Subcutaneous adipose tissue (tissue), 4 donors: ENCODE measurements around the gene ST3GAL3. TPM values are rescaled to one million over a fixed set of nuclear protein-coding genes. Genes with fewer than 3 reads are reported as not detected.

Source experiments
- total RNA-seq, 4 donors: library from RNA; depleted of rRNA; stranded (reverse); fragments of >200 nt; gene quantifications; one replicate each; pipeline ENCODE4 v1.1.0, GENCODE V29; 2016
- TF ChIP-seq, protein P1 (sequence below): fragments of 450-650 bp; IDR thresholded peaks from one replicate; pipeline ENCODE4 v1.5.1; 2016; ENCODE audit warnings: low read depth, mild to moderate bottlenecking, control low read depth, antibody characterized with exemption, moderate library complexity

The ST3GAL3 gene
- total RNA-seq, 4 donors from 2014 or later = 13.1 to 36.7 (median 19.0) TPM

DNA sequence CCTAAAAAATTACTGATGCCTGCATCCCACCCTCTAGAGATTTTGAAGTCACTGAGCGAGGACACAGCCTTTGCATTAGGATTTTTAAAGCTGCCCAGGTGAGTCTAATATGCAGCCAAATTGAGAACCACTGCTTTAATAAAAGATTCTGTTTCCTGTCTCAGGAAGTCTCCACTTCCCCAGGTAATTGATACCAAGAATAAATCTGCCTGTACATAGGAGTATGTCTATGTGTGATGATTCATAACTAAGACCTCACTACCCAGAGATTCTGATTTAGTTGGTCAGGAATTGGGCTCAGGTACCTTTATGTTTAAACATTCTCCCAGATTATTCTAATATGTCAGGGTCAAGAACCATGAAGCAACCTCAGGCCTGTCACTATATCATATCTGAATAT lies 117.5 kb downstream of the ST3GAL3 start:
- TF ChIP-seq, protein P1, sequence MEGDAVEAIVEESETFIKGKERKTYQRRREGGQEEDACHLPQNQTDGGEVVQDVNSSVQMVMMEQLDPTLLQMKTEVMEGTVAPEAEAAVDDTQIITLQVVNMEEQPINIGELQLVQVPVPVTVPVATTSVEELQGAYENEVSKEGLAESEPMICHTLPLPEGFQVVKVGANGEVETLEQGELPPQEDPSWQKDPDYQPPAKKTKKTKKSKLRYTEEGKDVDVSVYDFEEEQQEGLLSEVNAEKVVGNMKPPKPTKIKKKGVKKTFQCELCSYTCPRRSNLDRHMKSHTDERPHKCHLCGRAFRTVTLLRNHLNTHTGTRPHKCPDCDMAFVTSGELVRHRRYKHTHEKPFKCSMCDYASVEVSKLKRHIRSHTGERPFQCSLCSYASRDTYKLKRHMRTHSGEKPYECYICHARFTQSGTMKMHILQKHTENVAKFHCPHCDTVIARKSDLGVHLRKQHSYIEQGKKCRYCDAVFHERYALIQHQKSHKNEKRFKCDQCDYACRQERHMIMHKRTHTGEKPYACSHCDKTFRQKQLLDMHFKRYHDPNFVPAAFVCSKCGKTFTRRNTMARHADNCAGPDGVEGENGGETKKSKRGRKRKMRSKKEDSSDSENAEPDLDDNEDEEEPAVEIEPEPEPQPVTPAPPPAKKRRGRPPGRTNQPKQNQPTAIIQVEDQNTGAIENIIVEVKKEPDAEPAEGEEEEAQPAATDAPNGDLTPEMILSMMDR = no peak

DNA sequence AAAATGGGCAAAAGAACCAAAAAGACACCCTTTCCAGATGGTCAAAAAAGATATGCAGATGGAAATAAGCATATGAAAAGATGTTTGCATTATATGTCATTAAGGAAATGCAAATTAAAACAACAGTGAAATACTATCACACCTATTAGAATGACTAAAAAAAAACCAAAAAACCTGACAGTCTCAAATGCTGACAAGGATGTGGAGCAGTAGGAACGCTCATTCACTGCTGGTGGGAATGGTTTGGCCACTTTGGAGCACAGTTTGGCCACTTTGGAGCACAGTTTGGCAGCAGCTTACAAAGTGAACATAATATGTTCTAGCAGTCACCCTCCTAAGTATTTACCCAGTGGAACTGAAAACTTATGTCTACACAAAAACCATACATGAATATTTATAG lies 121.2 kb downstream of the ST3GAL3 start:
- TF ChIP-seq, protein P1 = no peak

DNA sequence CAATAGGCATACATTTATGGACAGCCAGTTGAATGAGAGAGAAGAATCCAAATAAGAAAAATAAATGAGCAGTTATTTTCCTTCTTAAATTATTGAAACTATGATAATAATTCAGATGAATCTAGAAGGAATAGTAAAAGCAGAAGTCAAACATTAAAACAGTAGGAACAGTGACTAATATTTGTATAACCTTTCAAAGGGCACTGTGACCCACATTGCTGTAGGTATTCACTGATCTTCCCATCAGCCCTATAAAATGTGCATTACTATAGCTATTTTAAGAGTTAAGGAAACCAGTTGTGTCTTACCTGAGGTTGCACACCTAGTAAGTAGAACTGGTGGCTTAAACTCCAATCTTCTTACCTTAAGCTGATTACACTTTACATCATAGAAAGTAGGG lies 123.5 kb downstream of the ST3GAL3 start:
- TF ChIP-seq, protein P1 = no peak

DNA sequence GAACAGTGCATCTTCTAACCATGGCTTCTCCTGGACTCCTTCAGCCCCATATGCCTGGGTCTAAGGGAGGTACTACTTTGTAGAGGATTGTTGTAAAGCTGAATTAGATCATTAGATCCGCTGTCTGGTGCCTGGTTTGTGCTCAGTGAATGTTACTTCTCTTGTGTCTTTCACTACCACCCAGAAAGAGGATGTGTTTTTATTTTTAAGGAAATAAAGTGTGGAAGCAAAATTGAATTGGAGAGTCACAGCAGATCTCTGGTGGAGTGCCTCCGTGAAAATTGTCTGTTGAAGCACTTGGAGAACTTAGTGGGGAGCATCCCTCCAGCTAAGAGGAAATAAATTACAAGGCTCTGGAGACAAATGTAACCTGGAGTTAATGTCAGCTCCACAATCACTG lies 124.5 kb downstream of the ST3GAL3 start:
- TF ChIP-seq, protein P1 = no peak

DNA sequence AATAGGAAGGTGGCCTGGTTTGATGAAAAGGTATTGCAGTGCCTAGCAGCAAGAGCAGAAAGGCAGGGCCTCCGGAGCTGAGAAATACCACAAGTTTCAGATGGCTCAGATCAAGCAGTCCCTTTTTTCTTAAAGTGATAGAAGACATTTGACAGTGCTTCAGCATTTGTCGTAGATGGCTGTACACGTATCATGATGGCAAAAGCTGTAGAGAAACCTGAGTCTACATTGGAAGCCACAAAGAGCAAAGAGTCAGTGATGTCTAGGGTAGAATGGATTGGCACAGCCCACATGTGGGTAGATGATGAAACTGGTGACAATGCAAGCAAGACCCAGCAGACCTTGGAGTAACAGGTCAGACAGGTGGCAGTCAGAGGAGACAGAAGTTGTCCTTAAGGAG lies 124.9 kb downstream of the ST3GAL3 start:
- TF ChIP-seq, protein P1 = no peak

DNA sequence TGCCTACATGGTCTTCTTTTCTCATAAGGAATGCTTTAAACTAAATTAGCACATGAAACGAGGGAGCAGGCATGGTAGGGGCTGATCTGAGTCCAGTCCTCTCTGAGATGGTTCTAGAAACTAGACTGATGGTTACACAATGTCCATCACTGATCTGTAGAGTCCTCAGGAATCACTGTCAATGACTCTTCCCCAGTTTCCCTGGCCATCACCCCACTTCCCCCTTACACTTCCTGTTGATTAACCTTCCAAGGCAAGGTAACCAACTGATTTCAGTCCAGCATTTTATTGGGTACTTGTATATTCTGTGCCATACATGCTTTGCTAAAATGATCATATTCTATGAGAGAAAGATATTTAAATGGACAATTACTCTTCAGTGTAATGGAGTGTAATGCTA lies 125.7 kb downstream of the ST3GAL3 start:
- TF ChIP-seq, protein P1 = no peak

DNA sequence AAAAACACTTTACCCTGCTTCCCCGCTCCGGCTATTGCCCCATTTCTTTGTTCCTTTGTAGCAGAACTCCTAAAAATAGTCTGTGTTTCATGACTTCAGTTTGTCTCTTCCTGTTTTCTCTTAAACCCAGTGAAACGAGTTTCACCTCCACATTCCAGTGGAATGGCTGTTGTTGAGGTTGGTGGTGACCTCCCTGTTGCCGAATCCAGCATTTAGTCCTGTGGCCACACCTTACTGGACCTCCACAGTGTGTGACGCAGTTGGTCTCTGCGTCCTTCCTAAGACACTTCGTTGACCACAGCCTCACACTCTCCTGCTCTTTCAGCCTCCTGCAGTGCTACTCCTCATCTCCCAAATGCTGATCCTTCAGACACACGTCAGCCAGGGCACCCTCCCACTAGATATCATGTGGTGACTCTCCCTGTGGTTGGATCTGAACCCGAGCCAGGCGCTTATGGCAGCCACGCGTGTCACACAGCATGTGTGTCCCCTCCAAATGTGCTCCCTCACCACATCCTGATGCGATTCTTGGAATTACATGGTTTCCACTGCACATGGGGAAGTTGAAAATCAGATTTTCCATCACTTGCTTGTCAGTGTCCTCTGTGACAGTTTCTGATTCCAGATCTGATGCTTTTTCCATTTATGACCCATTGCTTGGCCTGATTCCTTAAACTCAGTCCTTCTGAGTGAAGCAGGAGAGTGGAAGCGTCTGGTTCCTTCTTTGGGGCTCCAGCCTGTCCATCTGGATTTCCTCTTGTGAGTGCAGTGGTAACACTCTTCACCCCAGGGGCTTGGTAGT lies 127.1 kb downstream of the ST3GAL3 start:
- TF ChIP-seq, protein P1 = no peak
